Fibroblast of mammary gland (primary cell): ENCODE measurements around the gene ARID4B.

Experiments used
- DNase-seq: peaks from one replicate; pipeline ENCODE4 v3.0.0-alpha.2; 2010; ENCODE audit warnings: low read depth
- H3K4me3 ChIP-seq: 2 replicates; pipeline ENCODE4 v1.5.1; 2011; ENCODE audit warnings: low read depth, mild to moderate bottlenecking, low read length, moderate library complexity; ENCODE audit not compliant: control insufficient read depth
- TF ChIP-seq, protein P1 (sequence below): conservative IDR thresholded peaks from 2 replicates; pipeline ENCODE4 v1.5.1; 2011; ENCODE audit warnings: low read depth, low read length, inconsistent platforms; ENCODE audit not compliant: control insufficient read depth, insufficient read depth

The ARID4B gene

DNA sequence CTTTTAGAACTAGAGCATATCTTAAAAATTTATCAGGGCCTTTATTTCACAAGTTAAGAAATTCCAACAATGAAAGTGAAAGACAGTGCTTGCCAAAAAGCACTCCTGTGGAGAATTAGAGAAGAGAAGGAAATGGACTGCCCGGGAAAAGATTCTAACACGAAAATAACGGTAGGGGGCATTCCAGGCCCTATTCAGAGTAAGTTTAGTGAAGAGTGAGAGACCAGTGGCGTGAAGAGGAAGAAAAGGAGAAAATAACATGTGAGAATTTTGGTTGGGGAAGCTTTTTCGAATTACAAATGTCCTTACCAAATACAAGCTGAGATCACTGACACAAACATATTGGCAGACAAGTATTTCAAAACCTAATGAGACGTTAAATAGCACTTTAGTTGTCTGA lies 128.5 kb downstream of the ARID4B start:
- TF ChIP-seq, protein P1, sequence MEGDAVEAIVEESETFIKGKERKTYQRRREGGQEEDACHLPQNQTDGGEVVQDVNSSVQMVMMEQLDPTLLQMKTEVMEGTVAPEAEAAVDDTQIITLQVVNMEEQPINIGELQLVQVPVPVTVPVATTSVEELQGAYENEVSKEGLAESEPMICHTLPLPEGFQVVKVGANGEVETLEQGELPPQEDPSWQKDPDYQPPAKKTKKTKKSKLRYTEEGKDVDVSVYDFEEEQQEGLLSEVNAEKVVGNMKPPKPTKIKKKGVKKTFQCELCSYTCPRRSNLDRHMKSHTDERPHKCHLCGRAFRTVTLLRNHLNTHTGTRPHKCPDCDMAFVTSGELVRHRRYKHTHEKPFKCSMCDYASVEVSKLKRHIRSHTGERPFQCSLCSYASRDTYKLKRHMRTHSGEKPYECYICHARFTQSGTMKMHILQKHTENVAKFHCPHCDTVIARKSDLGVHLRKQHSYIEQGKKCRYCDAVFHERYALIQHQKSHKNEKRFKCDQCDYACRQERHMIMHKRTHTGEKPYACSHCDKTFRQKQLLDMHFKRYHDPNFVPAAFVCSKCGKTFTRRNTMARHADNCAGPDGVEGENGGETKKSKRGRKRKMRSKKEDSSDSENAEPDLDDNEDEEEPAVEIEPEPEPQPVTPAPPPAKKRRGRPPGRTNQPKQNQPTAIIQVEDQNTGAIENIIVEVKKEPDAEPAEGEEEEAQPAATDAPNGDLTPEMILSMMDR: peak; percentile 56
- peak; percentile 61 for DNase-seq
- no peak overlapping the region for H3K4me3 ChIP-seq

DNA sequence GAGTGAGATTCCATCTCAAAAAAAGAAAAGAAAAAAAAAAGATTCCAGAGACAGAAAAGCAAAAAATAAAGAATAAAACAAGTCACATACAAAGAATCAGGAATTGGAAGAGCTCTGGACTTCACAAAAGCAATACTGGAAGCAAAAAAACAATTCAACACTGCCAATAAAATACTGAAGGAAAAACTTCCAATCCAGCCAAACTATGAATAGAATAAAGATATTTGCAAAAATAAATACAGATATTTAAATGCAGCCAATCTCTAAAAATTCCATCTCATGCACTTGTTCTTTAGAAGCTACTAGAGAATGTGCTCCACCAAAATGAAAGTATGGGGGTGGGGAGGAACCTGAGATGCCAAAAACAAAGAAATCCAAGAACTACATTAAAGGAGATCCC lies 137.5 kb downstream of the ARID4B start:
- TF ChIP-seq, protein P1: no peak
- no peak overlapping the region for H3K4me3 ChIP-seq
- no peak for DNase-seq

DNA sequence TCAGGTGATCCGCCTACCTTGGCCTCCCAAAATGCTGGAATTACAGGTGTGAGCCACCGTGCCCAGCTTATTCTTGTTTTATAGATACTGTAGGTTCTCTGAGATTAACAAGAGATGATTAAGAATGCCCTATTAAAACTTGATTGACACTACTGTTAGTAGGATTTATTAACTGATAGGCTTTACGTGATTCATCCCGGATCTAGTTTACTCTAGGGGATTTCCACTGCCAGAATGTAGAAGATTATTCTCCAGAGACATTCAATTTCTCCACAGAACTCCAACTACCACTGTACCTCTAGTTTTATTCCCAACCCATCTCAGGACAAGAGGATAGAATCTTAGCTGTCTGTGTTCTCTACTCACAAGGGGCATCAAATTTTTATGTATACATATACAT lies 140.7 kb downstream of the ARID4B start:
- no peak overlapping the region for H3K4me3 ChIP-seq
- TF ChIP-seq, protein P1: no peak
- DNase-seq: no peak

DNA sequence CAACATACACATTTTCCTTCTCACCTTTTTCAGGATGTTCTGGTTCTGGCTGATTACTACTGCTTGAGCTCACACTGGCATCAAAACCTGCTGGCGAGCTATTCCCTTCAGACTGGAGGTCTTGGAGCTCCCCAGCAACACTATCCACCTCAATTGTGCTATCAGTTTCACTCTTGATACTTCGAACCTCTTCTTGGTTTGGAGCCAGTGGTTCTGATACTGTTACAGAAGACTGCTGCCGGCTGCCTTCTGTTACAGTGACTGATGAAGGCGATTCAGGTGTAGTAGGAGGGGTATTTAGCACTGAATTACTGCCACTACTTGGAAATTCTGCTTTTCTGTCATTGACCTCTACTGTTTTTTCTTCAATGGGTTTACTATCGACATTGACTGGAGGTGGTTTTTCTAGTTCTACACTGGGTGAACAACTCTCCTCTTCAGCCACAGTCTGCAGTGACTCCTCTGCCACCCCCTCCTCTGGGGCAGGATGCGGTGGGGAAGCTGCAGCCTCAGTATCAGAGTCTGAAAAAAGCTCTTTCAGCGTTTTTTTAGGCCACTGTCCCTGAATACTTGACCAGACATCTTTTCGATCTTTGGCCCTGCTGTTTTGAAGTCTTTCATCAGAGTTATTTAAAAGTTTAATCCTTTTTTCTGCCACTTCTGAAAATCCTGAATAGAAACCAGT lies 146.3 kb downstream of the ARID4B start:
- TF ChIP-seq, protein P1: no peak
- DNase-seq: no peak
- H3K4me3 ChIP-seq: no peak overlapping the region

DNA sequence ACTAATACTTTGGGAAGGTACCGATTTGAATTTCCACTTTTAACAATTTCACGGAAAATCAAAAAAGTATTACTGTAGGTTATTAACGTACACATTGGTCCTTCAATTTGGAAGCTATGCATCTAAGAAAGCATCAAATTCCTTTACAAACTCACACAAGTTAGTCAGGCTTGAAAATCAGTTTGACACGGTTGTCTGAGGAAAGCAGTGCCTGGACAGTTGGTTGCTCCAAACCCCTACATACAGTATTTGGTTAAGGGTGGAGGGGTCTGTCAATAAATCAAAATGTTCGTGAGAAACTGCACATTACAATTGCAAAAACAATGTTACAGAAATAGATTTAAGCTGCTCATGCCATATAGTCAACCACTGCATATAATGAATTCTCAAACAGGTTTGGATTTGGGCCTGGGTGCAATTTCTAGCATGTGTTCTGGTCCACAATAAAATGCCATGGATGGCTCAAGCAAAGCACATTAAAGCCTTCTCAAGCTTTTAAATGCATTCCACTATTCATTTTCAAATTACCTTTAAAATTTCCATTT lies 147.0 kb downstream of the ARID4B start:
- TF ChIP-seq, protein P1: no peak
- no peak overlapping the region for H3K4me3 ChIP-seq
- no peak for DNase-seq

DNA sequence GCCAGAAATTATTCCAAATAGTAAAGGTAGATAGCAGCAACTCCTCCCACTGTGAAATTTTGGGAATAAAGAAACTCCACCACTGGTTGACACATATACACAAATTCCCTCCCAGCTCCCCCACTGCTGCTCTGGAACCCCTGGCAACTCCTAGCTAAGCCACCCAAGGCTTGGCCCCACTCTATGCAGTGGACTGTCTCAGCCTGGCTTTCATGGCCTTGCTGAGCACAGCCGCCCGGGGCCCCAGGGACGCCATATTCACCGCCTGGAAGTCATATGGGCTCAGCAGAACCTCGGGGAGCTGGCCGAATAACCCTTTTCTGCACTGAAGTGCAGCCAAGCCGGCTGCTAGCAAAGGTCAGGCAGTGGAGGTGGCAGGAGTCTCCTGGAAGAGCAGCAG lies 151.5 kb downstream of the ARID4B start:
- TF ChIP-seq, protein P1: no peak
- no peak for DNase-seq
- H3K4me3 ChIP-seq: no peak overlapping the region
